Skeletal muscle tissue (tissue), 4 donors: ENCODE results near the gene EDC4. TPM values are rescaled to one million over a fixed set of nuclear protein-coding genes. Genes with fewer than 3 reads are reported as not detected.

Experiments
- H3K27ac ChIP-seq: one replicate; pipeline ENCODE4 v1.7.0; 2013; ENCODE audit warnings: mild to moderate bottlenecking, low read depth, low read length, inconsistent platforms
- H3K27me3 ChIP-seq, 3 donors: one replicate each; pipeline ENCODE4 v1.7.0; 2013; ENCODE audit warnings: low read length in 3 of 3; ENCODE audit not compliant: control insufficient read depth in 3 of 3, insufficient read depth in 3 of 3
- H3K36me3 ChIP-seq, 3 donors: one replicate each; pipeline ENCODE4 v1.7.0; 2013; ENCODE audit warnings: low read length in 3 of 3; ENCODE audit not compliant: control insufficient read depth in 3 of 3, insufficient read depth in 3 of 3
- H3K4me1 ChIP-seq, 3 donors: one replicate each; pipeline ENCODE4 v1.7.0; 2013; ENCODE audit warnings: low read length in 3 of 3, mild to moderate bottlenecking in 3 of 3; ENCODE audit not compliant: control insufficient read depth in 3 of 3, insufficient read depth in 3 of 3
- H3K4me3 ChIP-seq, 3 donors: one replicate each; pipeline ENCODE4 v1.7.0; 2013; ENCODE audit warnings: low read length in 3 of 3
- H3K9ac ChIP-seq, 3 donors: one replicate each; pipeline ENCODE4 v1.7.0; 2013; ENCODE audit warnings: low read length in 3 of 3, mild to moderate bottlenecking in 3 of 3, moderate library complexity in 2 of 3, low read depth in 1 of 3
- H3K9me3 ChIP-seq, 3 donors: one replicate each; pipeline ENCODE4 v1.7.0; 2013; ENCODE audit warnings: low read length in 3 of 3; ENCODE audit not compliant: control insufficient read depth in 3 of 3
- total RNA-seq: library from RNA; depleted of rRNA; stranded (reverse); fragments of >200 nt; gene quantifications from one replicate; pipeline ENCODE4 v1.2.3, GENCODE V29; 2014
- donor health status: Osteomylitis.

The EDC4 gene
- total RNA-seq, 1 donor from 2014 or later = 66.3 TPM

DNA sequence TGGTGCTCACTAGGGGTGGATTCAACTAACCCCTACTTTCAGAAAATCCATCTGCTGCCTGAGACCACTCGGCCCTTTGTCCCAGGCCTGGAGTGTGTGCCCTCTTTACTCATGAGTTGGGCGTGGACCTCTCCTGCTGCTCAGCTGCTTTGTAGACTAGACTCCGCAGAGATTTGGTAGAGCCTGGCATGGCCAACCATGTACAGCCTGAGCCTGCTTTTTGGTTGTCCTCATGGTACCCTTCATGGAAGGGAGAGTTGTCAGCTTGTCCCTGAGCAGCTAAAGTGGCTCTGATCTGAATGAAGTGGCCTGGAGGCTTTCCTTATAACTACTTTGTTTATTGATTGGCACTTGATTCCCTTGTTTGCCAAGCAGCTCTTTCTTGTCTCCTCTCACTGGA is 1.5 kb downstream of the EDC4 start:
- peaks cover 34 to 49% (median 35%) of the 10 kb centered on the region in 3 donors for H3K4me1 ChIP-seq
- H3K4me3 ChIP-seq = peak overlapping the region; percentile 88 to 93 (median 90)
- no peaks in the 10 kb centered on the region for H3K9me3 ChIP-seq
- H3K27ac ChIP-seq = no peak overlapping the region
- no peaks in the 10 kb centered on the region for H3K27me3 ChIP-seq
- H3K36me3 ChIP-seq = peaks cover 57 to 59% (median 57%) of the 10 kb centered on the region in 3 donors
- H3K9ac ChIP-seq = peak overlapping the region; percentile 95 to 97 (median 96)

DNA sequence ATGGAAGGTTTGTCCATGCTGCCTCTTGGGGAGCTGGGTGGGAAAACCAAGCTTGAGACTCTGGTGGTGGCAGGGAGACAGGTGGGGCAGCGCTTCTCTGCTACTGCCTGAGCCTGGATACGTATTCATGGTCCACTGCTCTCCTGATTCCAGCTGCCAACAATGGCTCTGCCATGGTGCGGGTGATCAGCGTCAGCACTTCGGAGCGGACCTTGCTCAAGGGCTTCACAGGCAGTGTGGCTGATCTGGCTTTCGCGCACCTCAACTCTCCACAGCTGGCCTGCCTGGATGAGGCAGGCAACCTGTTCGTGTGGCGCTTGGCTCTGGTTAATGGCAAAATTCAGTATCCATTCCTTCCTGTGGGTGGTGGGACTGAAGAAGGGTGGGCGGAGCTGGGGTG is 4.2 kb downstream of the EDC4 start:
- Histone ChIP-seq H3K9ac (peak overlapping the region in 1 of 3 donors; percentile 29), H3K27ac (no peak overlapping the region), H3K9me3 (no peaks in the 10 kb centered on the region), H3K4me1 (peaks cover 59 to 71% (median 61%) of the 10 kb centered on the region in 3 donors), H3K27me3 (no peaks in the 10 kb centered on the region), H3K36me3 (peaks cover 61 to 66% (median 63%) of the 10 kb centered on the region in 3 donors), H3K4me3 (no peak overlapping the region)

GRCh38 chr16:67878232-67878631 is 5.4 kb downstream of the EDC4 start:
- Histone ChIP-seq H3K27me3 (no peaks in the 10 kb centered on the region), H3K4me3 (no peak overlapping the region), H3K4me1 (peaks cover 62 to 74% (median 64%) of the 10 kb centered on the region in 3 donors), H3K36me3 (peaks cover 68 to 73% (median 70%) of the 10 kb centered on the region in 3 donors), H3K27ac (no peak overlapping the region), H3K9me3 (no peaks in the 10 kb centered on the region), H3K9ac (peak overlapping the region in 1 of 3 donors; percentile 13)

DNA sequence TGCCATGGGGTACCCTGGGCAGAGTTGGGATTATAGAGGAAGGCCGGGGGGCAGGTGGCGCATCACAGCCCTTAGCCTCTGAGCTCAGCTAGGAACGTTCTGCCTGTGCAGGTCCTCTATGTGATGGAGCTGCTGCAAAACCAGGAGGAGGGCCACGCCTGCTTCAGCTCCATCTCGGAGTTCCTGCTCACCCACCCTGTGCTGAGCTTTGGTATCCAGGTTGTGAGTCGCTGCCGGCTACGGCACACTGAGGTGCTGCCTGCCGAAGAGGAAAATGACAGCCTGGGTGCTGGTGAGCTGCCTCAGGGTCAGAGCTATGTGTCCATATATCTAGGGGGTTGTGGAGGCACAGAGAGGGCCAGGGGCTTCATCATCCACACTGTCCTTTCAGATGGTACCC is 6.0 kb downstream of the EDC4 start:
- H3K4me3 ChIP-seq = no peak overlapping the region
- peaks cover 74 to 79% (median 76%) of the 10 kb centered on the region in 3 donors for H3K36me3 ChIP-seq
- H3K4me1 ChIP-seq = peaks cover 63 to 74% (median 66%) of the 10 kb centered on the region in 3 donors
- no peaks in the 10 kb centered on the region for H3K27me3 ChIP-seq
- H3K27ac ChIP-seq = no peak overlapping the region
- no peaks in the 10 kb centered on the region for H3K9me3 ChIP-seq
- peak overlapping the region in 1 of 3 donors; percentile 16 for H3K9ac ChIP-seq

DNA sequence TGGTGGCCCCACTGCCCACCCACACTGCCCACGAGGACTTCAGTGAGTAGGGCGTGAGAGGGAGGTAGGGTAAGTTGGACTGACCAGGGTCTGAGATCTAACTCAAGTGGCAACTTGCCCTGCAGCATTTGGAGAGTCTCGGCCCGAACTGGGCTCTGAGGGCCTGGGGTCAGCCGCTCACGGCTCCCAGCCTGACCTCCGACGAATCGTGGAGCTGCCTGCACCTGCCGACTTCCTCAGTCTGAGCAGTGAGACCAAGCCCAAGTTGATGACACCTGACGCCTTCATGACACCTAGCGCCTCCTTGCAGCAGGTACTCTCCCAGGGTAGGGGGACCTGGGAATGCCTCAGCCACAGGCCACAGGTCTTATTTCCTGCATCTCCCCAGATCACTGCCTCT is 6.6 kb downstream of the EDC4 start:
- Histone ChIP-seq H3K4me3 (no peak overlapping the region), H3K9me3 (no peaks in the 10 kb centered on the region), H3K4me1 (peaks cover 63 to 74% (median 66%) of the 10 kb centered on the region in 3 donors), H3K27ac (peak overlapping the region; percentile 99), H3K36me3 (peaks cover 77 to 85% (median 81%) of the 10 kb centered on the region in 3 donors), H3K9ac (peak overlapping the region in 1 of 3 donors; percentile 87), H3K27me3 (no peaks in the 10 kb centered on the region)

DNA sequence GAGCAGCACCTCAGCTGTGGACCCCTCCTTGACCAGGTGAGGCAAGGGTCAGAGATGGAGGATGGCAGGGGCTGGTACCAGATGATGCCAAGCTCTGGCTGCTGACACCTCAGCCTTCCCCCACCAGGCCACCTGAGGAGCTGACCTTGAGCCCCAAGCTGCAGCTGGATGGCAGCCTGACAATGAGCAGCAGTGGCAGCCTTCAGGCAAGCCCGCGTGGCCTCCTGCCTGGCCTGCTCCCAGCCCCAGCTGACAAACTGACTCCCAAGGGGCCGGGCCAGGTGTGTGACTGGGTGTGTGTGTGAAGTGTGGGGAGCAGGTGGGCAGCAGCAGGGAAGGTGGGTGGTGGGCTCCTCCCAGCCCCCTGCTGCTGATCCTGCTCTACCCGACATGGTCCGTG is 7.1 kb downstream of the EDC4 start:
- H3K4me1 ChIP-seq = peaks cover 64 to 74% (median 66%) of the 10 kb centered on the region in 3 donors
- H3K9ac ChIP-seq = peak overlapping the region; percentile 46 to 87 (median 87)
- no peaks in the 10 kb centered on the region for H3K9me3 ChIP-seq
- H3K4me3 ChIP-seq = no peak overlapping the region
- H3K27ac ChIP-seq = peak overlapping the region; percentile 99
- H3K27me3 ChIP-seq = no peaks in the 10 kb centered on the region
- H3K36me3 ChIP-seq = peaks cover 77 to 85% (median 81%) of the 10 kb centered on the region in 3 donors

- Histone ChIP-seq H3K36me3 (peaks cover 77 to 81% (median 81%) of the 10 kb centered on the region in 3 donors), H3K9me3 (no peaks in the 10 kb centered on the region), H3K9ac (peak overlapping the region; percentile 46 to 87 (median 87)), H3K27ac (peak overlapping the region; percentile 99), H3K4me3 (peak overlapping the region in 1 of 3 donors; percentile 32), H3K4me1 (peaks cover 57 to 72% (median 64%) of the 10 kb centered on the region in 3 donors), H3K27me3 (no peaks in the 10 kb centered on the region)
Measured at GRCh38 chr16:67880584-67880983, 7.7 kb downstream of the EDC4 start.

GRCh38 chr16:67881621-67882161 is 8.8 kb downstream of the EDC4 start:
- Histone ChIP-seq H3K27me3 (no peaks in the 10 kb centered on the region), H3K36me3 (peaks cover 70 to 82% (median 77%) of the 10 kb centered on the region in 3 donors), H3K4me3 (peak overlapping the region; percentile 3 to 57 (median 56)), H3K9ac (peak overlapping the region; percentile 85 to 87 (median 87)), H3K4me1 (peaks cover 51 to 61% (median 57%) of the 10 kb centered on the region in 3 donors), H3K27ac (peak overlapping the region; percentile 99), H3K9me3 (no peaks in the 10 kb centered on the region)

GRCh38 chr16:67882374-67883145 is 9.7 kb downstream of the EDC4 start:
- H3K27me3 ChIP-seq = no peaks in the 10 kb centered on the region
- no peaks in the 10 kb centered on the region for H3K9me3 ChIP-seq
- H3K4me3 ChIP-seq = peak overlapping the region; percentile 23 to 70 (median 62)
- H3K36me3 ChIP-seq = peaks cover 61 to 74% (median 68%) of the 10 kb centered on the region in 3 donors
- peak overlapping the region; percentile 85 to 87 (median 87) for H3K9ac ChIP-seq
- H3K27ac ChIP-seq = peak overlapping the region; percentile 99
- peaks cover 51 to 61% (median 57%) of the 10 kb centered on the region in 3 donors for H3K4me1 ChIP-seq
